GM12872 (cell line): ENCODE measurements around the gene ANKRD44.

Experiments used
- CTCF ChIP-seq: IDR thresholded peaks from 3 replicates; pipeline ENCODE4 v1.5.1; 2011; ENCODE audit warnings: low read depth, mild to moderate bottlenecking, low read length, moderate library complexity; ENCODE audit not compliant: insufficient read depth

The ANKRD44 gene

DNA sequence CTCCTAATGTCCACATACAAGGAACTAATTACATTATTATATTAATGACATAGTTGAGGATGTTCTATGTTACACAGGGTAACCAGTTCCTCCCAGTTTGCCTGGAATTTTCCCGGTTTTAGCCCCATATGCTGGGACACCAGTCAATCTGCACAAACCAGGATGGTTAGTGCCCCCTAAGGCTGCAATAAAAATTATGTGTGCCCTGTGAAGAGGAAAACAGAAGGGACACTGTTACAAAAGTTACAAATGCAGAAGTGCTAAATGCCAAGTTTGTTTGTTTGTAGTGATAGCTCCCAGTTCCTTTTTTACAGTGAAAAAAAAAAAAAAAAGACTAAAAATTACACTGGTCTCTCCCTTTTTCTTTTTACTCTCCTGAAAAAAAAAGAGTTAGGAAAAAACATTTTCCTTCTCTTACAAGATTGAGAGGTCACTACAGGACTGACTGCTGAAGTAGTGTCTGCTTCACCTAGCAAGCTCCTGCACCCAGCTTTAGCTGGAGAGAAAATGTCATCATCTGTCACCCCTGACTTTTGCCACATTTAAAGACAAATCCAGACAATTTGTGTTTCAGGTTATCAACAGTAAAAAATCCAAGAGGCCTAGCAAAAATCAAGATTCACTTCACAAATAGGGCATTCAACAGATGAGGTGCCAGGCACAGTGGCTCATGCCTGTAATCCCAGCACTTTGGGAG is 3.2 kb downstream of the ANKRD44 start:
- TF ChIP-seq CTCF: peak; percentile 34; the same call in 2 of the 3 replicates

GRCh38 chr2:197306696-197307040 is 3.9 kb downstream of the ANKRD44 start:
- TF ChIP-seq CTCF: no peak

- no peak for TF ChIP-seq CTCF
These were observed 4.4 kb downstream of the ANKRD44 start for GRCh38 chr2:197306024-197306695.

- TF ChIP-seq CTCF: no peak
These were observed 6.0 kb downstream of the ANKRD44 start for GRCh38 chr2:197304556-197305011.

DNA sequence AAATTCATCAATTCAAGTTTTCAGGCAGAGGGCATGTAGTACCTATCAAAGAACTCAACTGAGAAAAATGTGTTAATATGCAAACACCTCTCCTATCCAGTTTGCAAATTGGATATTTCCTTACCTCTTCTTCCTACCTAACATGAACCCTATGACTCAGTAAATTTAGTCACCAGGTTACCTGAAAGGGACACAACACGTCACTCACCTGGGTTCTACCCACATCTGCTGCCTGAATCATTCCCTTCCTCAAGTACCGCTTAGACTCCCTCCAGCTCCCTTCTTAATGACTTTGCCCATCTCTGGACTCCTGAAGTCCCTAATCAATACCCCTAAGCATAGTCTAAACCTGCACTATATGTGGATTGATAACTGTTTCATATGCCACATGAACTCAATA is 10.4 kb downstream of the ANKRD44 start:
- TF ChIP-seq CTCF: no peak

- TF ChIP-seq CTCF: no peak
These were observed 12.0 kb downstream of the ANKRD44 start for GRCh38 chr2:197298609-197299008.

DNA sequence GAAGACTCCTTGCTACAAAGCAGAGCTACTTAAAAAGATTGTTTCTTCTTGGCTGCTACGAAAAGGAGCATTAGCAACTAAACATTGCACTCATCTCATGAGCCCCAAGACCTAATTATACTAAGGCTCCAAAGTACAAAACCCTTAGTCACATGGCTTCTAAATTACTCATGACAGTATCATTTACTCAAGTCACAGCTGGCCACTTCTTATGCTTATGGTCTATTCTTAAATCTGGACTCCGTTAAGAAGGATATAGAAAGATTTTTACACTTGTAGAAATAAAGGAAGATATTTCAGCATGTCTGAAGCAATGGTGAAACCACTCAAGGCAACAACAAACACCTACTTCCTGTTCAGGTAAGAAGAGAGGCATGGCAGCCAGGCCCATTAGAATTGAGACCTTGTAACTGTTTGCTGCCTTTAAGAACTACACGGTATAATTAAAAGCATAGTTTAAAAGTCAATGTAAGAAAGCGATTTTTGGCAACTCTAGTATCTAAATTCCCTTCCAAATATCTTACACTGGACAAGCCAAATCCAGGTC is 12.7 kb downstream of the ANKRD44 start:
- TF ChIP-seq CTCF: no peak
